ENCODE data around the gene FABP1.

FABP1 gene

DNA sequence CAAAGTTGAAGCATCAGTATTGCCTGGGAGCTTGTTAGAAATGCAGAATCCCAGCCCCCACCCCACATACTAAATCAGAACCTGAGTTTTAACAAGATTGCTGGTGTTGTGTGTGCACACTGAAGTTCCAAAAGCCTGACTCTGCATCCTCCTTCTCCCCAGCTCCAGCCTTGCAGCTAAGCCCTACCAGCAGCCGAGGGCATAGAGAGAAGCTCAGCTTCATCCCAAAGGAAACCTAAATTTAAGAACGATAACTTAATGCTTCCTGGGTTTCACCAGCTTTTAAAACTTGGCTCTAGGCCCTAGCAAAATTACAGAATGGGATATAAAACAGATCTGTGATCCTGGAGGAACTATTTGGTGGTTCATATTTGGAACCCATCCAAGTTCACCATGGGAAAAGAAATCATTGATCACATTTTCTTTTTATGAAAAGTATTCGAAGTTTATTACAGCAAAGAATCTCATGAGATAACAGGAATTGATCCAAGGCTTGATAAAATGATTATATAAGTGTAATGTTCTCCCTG is 49.2 kb downstream of the FABP1 start:
- no peak for DNase-seq (ENCODE audit: low read depth)

- DNase-seq (ENCODE audit: low read depth), result no peak
These were observed 50.8 kb downstream of the FABP1 start for GRCh38 chr2:88077080-88077479.

DNA sequence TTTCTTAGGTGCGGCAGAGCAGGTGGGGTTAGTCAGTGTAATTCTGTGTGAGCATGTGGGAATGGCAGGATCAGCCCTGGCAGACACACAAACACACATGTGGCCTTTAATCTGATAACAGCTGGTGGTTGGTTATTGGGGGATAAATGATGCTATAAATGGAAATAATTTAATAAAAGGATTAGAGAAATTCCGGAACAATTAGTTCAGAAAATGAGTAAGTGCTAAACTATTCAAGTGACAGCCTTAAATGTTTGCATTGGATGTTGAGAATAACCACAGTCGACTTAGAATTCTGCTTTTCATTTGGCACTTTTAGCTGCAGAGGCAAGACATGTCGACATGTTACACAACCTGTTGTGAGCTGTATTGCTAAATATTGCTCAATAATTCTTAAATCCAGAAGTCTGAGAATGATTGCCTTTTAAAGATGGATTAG is 53.0 kb downstream of the FABP1 start:
- no peak for DNase-seq (ENCODE audit: low read depth)

GRCh38 chr2:88074150-88074549 is 53.7 kb downstream of the FABP1 start:
- DNase-seq (ENCODE audit: low read depth), result no peak
